Glutamatergic neuron (in vitro differentiated cells): ENCODE data around the gene KLHDC3. TPM values are rescaled to one million over a fixed set of nuclear protein-coding genes. Genes with fewer than 3 reads are reported as not detected.

Experiments used
- DNase-seq: peaks from one replicate; pipeline ENCODE4 v3.0.0; 2022
- H3K27ac Mint-ChIP-seq: one replicate; pipeline ENCODE4 v1.8.0; 2020; ENCODE audit warnings: mild to moderate bottlenecking, mixed read lengths, inconsistent platforms; ENCODE audit not compliant: unreplicated experiment
- H3K27me3 Mint-ChIP-seq: one replicate; pipeline ENCODE4 v1.8.0; 2020; ENCODE audit warnings: mild to moderate bottlenecking, moderate library complexity, mixed read lengths, inconsistent platforms; ENCODE audit not compliant: unreplicated experiment
- H3K36me3 Mint-ChIP-seq: one replicate; pipeline ENCODE4 v1.8.0; 2020; ENCODE audit warnings: mild to moderate bottlenecking, mixed read lengths, inconsistent platforms; ENCODE audit not compliant: unreplicated experiment
- H3K4me1 Mint-ChIP-seq: one replicate; pipeline ENCODE4 v1.8.0; 2020; ENCODE audit warnings: mild to moderate bottlenecking, low read depth, mixed read lengths, inconsistent platforms; ENCODE audit not compliant: unreplicated experiment
- H3K4me3 Mint-ChIP-seq: one replicate; pipeline ENCODE4 v1.8.0; 2020; ENCODE audit warnings: mild to moderate bottlenecking, mixed read lengths, inconsistent platforms; ENCODE audit not compliant: unreplicated experiment
- H3K9me3 Mint-ChIP-seq: one replicate; pipeline ENCODE4 v1.8.0; 2020; ENCODE audit warnings: mild to moderate bottlenecking, moderate library complexity, mixed read lengths, inconsistent platforms; ENCODE audit not compliant: unreplicated experiment
- CTCF ChIP-seq: fragments of 200-600 bp; sonication (generic); IDR thresholded peaks from one replicate; pipeline ENCODE4 v1.5.0; 2021; ENCODE audit not compliant: partially characterized antibody, unreplicated experiment
- total RNA-seq: library from RNA; stranded (reverse); fragmentation: NEBNext Ultra II Directional; extraction: Animal tissue kit (Norgen Biotek cat#: 25700); gene quantifications from one replicate; pipeline ENCODE4 v1.2.1, GENCODE V29; 2021; ENCODE audit not compliant: unreplicated experiment

KLHDC3 gene
- total RNA-seq, 1 donor from 2014 or later: 119 TPM

GRCh38 chr6:43045371-43045930 is 31.4 kb downstream of the KLHDC3 start:
- Mint-ChIP-seq H3K27me3 (peaks cover 7% of the 10 kb centered on the region), H3K4me3 (no peak overlapping the region), H3K27ac (no peak overlapping the region), H3K9me3 (peaks cover 2% of the 10 kb centered on the region), H3K36me3 (no peaks in the 10 kb centered on the region), H3K4me1 (no peaks in the 10 kb centered on the region)
- TF ChIP-seq CTCF: no peak
- DNase-seq: no peak

GRCh38 chr6:43047998-43048397 is 33.9 kb downstream of the KLHDC3 start:
- Mint-ChIP-seq H3K4me3 (no peak overlapping the region), H3K27ac (no peak overlapping the region), H3K4me1 (peaks cover 13% of the 10 kb centered on the region), H3K36me3 (peaks cover 9% of the 10 kb centered on the region), H3K9me3 (peaks cover 11% of the 10 kb centered on the region), H3K27me3 (peaks cover 12% of the 10 kb centered on the region)
- no peak for TF ChIP-seq CTCF
- no peak for DNase-seq

GRCh38 chr6:43050981-43051380 is 36.9 kb downstream of the KLHDC3 start:
- TF ChIP-seq CTCF: no peak
- peaks cover 15% of the 10 kb centered on the region for H3K9me3 Mint-ChIP-seq
- no peak overlapping the region for H3K4me3 Mint-ChIP-seq
- H3K27me3 Mint-ChIP-seq: peaks cover 10% of the 10 kb centered on the region
- peaks cover 9% of the 10 kb centered on the region for H3K36me3 Mint-ChIP-seq
- H3K4me1 Mint-ChIP-seq: peaks cover 15% of the 10 kb centered on the region
- no peak for DNase-seq
- H3K27ac Mint-ChIP-seq: peak overlapping the region; percentile 34

- no peak for DNase-seq
- Mint-ChIP-seq H3K27me3 (peaks cover 8% of the 10 kb centered on the region), H3K4me3 (peak overlapping the region; percentile 100), H3K36me3 (peaks cover 9% of the 10 kb centered on the region), H3K4me1 (peaks cover 15% of the 10 kb centered on the region), H3K9me3 (peaks cover 13% of the 10 kb centered on the region), H3K27ac (peak overlapping the region; percentile 97)
- no peak for TF ChIP-seq CTCF
Observed at GRCh38 chr6:43052225-43052841, 38.3 kb downstream of the KLHDC3 start.

- peak overlapping the region; percentile 97 for H3K27ac Mint-ChIP-seq
Observed at GRCh38 chr6:43052842-43053544, 38.9 kb downstream of the KLHDC3 start.

More at GRCh38 chr6:43052842-43053544, 38.9 kb downstream of the KLHDC3 start:
- peaks cover 8% of the 10 kb centered on the region for H3K27me3 Mint-ChIP-seq
- DNase-seq: no peak
- peaks cover 13% of the 10 kb centered on the region for H3K9me3 Mint-ChIP-seq
- H3K4me1 Mint-ChIP-seq: peaks cover 15% of the 10 kb centered on the region
- peak overlapping the region; percentile 100 for H3K4me3 Mint-ChIP-seq
- peaks cover 9% of the 10 kb centered on the region for H3K36me3 Mint-ChIP-seq
- no peak for TF ChIP-seq CTCF
